Inferior parietal cortex (tissue), 1 donor: ENCODE data around the gene TAF10.

Experiments used
- DNase-seq: peaks from one replicate; pipeline ENCODE4 v3.0.0-alpha.2; 2016; ENCODE audit errors: extremely low spot score

Gene TAF10

DNA sequence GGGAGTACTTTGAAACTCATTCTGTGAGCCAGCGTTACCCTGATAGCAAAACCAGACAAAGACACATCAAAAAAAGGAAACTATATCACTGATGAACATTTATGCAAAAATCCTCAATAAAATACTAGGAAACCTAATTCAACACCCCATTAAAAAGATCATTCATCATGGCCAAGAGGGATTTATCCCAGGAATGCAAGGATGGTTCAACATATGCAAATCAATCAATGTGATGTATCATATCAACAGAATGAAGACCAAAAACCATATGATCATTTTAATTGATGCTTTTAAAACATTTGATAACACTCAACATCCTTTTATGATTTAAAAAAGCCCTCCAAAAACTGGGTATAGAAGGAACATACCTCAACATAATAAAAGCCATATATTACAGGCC is 28.4 kb downstream of the TAF10 start:
- DNase-seq, result no peak

DNA sequence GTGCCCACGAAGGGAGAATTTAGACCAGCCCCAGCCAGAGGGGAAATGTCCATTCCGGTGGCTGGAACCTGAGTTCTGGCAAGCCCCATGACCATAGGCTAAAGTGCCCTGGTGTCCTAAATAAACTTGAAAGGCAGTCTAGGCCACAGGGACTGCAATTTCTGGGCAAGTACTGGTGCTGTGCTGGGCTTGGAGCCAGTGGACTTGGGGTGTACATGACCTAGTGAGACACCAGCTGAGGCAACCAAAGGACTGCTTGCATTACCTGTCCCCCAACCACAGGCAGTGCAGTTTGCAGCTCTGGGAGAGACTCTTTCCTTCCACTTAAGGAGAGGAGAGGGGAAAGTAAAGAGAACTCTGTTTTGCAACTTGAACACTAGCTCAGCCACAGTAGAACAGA is 32.3 kb downstream of the TAF10 start:
- no peak for DNase-seq

DNA sequence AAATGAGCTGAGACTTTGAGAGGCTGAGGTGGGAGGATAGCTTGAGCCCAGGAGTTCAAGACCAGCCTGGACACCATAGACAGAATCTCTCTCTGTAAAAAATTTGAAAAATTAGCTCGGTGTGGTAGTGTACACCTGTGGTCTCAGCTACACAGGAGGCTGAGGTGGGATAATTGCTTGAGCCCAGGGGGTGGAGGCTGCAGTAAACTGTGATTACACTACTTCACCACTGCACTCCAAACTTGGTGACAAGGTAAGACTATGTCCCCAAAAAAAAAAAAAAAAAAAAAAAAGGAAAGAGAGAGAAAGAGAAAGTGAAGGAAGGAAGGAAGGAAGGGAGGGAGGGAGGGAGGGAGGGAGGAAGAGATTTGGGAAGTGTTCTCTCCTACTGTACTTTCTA is 33.9 kb downstream of the TAF10 start:
- DNase-seq, result no peak

GRCh38 chr11:6576471-6577373 is 35.3 kb downstream of the TAF10 start:
- peak; percentile 91 for DNase-seq

DNA sequence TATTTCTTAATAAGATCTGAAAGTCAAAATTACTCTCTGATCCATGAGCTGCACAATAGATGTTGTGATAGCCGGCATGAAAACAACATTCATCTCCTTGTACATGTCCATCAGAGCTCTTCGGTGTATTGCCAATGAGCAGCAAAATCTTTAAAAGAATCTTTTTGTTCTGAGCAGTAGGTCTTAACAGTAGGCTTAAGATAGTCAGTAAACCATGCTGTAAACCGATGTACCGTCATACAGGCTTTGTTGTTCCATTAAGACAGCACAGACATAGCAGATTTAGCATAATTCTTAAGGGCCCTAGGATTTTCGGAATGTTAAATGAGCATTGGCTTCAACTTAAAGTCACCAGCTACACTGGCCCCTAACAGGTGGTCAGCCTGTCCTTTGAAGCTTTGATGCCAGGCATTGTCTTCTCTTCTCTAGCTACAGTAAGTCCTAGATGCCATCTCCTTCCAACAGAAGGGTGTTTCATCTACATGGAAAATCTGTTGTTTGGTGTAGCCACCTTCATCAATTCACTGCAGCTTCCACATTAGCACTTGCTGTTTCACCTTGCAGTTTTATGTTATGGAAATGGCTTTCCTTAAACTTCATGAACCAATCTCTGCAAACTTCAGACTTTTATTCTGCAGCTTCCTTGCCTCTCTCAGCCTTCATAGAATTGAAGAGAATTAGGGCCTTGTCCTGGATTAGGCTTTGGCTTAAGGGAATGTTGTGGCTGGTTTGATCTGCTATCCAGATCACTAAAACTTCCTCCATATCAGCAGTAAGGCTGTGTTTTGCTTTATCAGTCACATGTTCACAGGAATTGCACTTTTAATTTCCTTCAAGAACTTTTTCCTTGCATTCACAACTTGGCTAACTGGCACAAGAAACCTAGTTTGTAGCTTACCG is 37.0 kb downstream of the TAF10 start:
- DNase-seq, result no peak

DNA sequence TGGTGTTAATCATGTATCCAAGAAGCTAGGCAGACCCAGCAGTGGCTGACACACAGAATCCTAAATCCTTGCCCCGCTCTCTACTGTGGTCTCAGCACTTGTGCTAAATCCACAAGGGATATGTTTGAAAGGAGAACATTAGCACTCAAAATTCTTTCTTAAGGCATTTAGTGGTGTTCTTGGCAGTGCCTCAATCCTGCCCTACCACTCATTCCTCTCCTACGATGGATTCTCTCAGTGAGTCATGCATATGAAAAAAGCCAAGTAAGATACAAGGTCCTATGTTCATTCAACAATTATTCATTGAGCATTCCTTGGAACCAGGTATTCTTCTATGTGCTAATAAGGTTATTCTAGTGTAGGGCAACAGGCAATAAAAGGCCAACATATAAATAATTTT is 39.8 kb downstream of the TAF10 start:
- DNase-seq, result no peak

- DNase-seq, result no peak
Observed at GRCh38 chr11:6571434-6572008, 40.5 kb downstream of the TAF10 start.

DNA sequence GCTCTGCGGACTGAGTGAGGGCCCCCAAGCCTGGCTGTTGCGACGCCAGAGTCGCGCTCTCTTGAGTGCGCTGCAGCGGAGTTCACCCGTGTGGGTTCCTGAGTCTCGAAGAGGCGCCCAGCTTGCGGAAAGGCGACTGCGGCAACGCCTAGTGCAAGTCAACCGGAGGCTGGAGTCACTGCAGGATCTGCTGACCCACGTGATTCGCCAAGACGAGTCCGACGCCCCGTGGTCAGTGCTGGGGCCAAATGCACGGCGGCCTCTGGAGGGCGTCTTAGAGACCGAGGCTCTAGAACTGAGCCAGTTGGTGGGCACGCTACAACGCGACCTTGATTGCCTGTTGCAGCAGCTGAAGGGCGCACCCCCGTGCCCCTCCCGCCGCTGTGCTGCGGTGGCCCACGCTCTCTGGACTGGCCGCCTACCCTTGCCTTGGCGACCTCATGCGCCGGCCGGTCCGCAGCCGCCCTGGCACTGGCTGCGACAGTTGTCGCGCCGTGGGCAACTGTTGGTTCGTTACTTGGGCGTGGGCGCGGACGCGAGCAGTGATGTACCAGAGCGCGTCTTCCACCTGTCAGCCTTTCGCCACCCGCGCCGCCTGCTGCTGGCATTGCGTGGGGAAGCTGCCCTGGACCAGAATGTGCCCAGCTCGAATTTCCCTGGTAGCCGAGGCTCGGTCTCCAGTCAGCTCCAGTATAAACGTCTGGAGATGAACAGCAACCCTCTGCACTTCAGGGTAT is 41.2 kb downstream of the TAF10 start:
- DNase-seq, result no peak

DNA sequence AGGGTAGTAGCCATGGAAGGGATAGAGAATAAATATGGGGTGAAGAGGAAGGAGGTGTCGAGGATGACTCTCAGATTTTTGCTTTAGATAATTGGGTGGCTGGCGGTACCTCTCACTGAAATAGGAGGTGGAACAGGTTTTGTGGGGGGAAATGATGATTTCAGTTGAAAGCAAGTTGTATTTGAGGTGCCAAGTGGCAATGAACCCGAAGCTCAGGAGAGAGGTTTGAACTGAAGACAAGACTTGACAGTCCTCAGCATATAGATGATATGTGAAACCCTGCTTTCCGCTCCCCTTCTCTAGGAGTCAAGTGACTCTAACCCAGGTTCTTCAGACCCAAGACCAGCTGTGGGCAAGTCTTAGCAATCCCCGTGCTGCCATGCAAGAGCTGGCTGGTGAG is 42.3 kb downstream of the TAF10 start:
- DNase-seq, result no peak

GRCh38 chr11:6568191-6568918 is 43.7 kb downstream of the TAF10 start:
- peak; percentile 65 for DNase-seq

- no peak for DNase-seq
Observed at GRCh38 chr11:6567371-6567745, 44.7 kb downstream of the TAF10 start.

GRCh38 chr11:6566704-6567370 is 45.2 kb downstream of the TAF10 start:
- no peak for DNase-seq

- no peak for DNase-seq
Observed at GRCh38 chr11:6565988-6566703, 45.9 kb downstream of the TAF10 start.

GRCh38 chr11:6565325-6565724 is 46.7 kb downstream of the TAF10 start:
- DNase-seq, result no peak

- DNase-seq, result no peak
Observed at GRCh38 chr11:6563667-6564066, 48.3 kb downstream of the TAF10 start.

- no peak for DNase-seq
Observed at GRCh38 chr11:6563121-6563619, 48.8 kb downstream of the TAF10 start.

GRCh38 chr11:6561288-6561687 is 50.7 kb downstream of the TAF10 start:
- DNase-seq, result no peak
